Erythroblast (primary cell): ENCODE data around the gene RABGGTA.

Source experiments
- GATA1 ChIP-seq: IDR thresholded peaks from 2 replicates; pipeline ENCODE4 v1.6.1; 2011; ENCODE audit warnings: low read depth, mild to moderate bottlenecking, control low read depth, low read length, moderate library complexity
- POLR2A ChIP-seq: IDR thresholded peaks from 2 replicates; pipeline ENCODE4 v1.6.1; 2011; ENCODE audit warnings: mild to moderate bottlenecking, low read length

DNA sequence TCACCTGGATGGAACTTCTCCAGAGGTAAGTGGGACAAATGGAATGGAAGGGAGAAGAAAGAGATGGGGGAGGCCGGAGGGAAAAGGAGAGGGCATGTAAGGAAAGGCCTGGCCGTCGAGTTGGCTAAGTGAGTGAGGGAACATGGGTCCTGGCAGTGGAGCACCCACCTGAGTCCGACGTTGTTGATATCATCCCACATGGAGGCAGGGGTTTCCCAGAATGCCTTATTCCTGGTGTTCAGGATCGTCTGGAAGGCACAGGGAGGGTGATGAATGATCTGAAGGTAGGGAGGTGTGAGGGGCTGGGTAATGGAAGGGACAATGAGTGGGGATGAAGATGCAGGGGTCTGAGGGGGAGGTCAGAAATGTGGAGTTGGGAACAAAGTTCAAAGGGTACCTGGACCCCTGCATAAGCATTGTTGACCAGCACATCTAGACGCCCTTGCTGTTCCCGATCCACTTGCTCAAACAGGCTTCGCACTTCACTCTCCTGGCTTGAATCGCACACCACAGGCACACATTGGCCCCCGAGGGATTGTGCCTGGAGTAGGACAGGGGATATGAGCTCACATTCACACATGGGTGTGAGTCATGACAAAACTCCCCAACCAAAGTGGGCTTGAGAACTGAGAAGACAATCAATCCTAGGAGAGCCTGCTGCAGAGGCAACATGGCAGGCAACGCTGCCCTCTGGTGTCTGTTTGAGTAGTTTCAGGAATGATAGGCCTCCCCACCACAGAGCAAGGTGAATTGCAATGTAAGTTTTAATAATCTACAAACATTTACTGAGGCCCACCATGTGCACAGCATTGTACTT, 25.2 kb upstream of the RABGGTA start:
- TF ChIP-seq POLR2A (no peak), GATA1 (no peak)
